GM21390 (cell line): ENCODE data around the gene THOC6.
"Not testable (repeated sequence)": the region's sequence is repeated elsewhere in the genome, so short reads cannot be mapped to it uniquely, and the experiment has no call there.

Experiments
- ATAC-seq: cut with Tn5 transposase; IDR thresholded peaks from one replicate; pipeline ENCODE4 v1.9.1; 2021; ENCODE audit not compliant: unreplicated experiment

The THOC6 gene

DNA sequence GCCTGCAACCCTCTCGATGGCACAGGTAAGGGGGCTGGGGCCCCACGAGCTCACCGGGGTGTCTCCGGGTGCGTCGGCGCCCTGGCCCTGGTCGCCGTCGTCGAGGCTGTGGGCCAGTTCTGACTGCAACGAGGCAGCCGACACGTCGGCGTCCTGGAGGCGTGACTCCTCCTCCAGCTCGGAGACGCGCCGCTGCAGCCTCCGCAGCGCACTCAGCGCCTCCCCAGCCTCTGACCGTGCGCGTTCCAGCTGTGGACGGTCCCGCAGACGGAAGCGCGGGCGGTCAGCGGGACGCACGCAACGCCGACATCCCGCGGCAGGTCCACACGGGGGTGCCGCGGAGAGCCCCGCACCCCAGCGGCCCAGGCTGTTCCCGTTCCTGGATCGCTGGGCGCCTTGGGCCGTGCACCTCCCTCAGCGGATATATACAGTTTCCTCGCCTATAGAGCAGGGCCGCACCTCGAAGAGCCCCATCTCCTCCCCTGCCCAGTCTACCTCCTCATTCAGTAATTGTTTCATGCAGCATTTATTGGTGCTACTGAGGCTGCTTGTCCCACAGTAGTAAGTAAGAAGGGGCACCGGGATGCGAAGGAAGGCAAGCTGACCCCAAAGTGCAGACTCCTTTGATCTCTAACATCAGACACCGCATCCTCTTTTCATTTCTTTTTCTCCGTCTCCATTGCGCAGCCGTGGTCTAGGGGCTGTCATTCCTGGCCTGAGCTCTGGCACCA, 5.8 kb downstream of the THOC6 start:
- ATAC-seq: no peak

DNA sequence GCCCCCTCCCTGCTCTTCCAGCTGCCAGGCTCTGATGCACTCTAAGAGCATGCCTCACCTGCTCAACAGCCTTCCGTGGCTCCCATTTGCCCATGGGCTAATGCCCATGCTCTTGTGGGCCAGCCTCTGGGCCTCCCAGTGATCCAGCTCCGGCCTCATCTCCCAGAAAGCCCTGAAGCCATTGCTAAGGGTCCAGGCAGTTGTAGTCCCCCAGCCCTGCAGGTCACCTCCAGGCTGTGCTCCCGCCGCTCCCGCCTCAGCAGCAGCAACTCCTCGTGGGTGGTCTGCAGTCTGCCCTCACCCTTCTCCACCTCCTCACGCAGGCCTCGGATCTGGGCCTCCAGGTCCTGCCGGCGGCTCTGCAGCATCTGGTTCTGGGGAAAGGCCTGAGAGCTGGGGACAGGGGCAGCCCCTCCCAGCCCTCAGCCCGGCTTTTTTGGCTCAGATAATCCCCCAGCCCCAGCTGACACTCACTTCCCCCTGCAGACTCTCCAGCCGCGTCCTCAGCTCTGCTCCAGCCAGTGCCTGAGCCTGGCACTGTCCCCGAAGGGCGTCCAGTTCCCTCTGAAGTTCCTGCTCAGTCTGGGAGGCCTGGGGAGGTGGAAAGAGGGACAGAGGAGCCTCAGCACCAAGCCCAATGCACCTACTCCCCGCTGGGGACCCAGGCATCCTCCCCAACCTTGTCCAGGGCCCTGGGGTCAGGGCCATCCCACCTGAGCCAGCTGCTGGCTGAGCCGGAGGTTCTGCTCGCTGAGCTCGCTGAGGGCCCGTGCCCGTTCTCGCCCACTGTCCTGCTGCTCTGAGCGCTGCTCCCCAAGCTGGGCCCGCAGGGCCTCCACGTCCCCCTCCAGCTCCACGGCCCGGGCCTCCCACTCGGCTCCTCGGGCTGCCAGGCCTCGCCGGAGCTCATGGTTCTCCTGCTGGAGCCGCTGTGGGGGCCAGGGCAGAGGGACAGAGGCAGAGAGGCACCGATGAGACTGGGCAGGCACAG, 6.7 kb downstream of the THOC6 start:
- no peak for ATAC-seq

DNA sequence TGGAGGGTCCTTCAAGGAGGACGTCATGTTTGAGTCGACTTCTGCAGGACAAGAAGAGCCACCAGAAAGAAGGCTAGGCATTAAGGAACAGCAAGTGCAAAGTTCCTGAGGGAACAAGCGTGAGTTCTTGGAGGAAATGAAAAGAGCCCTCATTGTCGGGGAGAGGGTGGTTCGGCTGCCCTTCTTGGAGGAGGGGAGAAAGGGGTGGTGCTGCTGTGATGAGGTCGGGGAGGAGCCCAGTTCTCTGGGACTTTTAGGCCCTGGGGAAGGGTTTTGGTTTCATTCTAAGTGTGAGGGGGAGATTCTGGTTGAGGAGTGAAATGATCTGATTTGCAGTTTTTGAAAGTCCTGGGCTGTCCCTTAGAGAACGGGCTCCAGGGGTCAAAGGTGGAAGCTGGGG, 8.8 kb downstream of the THOC6 start:
- no peak for ATAC-seq

- no peak for ATAC-seq
Measured at GRCh38 chr16:3035289-3035971, 11.6 kb downstream of the THOC6 start.

DNA sequence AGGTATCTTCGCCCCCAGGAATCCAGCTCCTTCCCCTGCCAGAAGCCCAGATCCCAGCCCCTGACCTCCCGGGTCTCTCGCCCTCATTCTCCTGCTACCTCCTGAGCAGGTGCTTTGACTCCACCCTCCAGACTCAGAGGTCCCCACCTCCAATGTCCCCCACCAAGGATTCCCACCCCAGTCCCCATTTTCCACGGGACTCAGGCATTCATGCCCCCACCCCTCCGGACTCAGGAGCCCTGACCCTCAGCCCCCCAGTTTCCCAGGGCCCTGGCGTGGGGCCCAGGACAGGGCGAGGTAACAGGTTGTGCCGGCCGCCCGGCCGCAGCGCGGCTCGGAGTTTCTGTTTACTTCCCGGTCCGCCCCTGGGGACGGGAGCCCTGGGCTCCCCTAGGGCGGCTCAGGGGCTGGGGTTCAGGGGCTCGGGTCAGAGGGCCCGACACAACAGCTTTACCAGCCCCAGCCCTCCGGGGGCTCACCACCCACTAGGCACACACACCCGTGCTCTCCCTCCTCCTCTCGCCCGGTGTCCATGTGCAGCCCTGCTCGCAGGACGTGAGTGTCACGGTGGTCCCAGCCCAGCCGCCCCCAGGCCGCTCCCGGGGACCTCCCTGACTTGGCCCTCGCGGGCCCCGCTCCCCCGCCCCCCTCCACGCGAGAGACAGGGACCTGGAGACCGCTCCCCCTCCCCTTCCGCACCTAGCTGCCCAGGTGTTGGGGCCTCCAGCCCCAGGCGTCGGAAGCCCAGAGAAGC, 12.3 kb downstream of the THOC6 start:
- no peak for ATAC-seq

- ATAC-seq: no peak
Measured at GRCh38 chr16:3036726-3037315, 13.0 kb downstream of the THOC6 start, which contains the start of gene BICDL2. BICDL2 (minus strand) TSS chr16:3036944; CDS start chr16:3035496, 1,448 bp downstream.

DNA sequence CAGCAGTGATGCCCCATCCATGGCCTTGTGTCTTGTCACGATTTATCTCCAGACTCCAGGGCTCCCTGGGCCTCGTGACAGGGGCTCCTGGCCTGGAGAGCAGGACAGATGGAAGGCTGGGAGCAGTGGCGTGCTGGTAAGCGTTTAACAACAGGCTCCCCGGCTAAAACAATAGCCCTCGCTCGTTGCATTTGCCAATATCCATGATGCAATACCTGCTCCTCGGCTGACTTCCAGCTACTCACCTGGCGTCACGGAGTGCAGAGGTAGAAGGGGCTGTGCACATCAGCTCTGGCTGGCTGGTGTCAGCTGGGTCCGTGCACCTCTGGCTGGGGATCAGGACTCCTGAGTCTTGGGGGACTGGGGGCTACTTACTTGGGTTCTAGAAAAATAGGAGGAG, 14.4 kb downstream of the THOC6 start:
- no peak for ATAC-seq

DNA sequence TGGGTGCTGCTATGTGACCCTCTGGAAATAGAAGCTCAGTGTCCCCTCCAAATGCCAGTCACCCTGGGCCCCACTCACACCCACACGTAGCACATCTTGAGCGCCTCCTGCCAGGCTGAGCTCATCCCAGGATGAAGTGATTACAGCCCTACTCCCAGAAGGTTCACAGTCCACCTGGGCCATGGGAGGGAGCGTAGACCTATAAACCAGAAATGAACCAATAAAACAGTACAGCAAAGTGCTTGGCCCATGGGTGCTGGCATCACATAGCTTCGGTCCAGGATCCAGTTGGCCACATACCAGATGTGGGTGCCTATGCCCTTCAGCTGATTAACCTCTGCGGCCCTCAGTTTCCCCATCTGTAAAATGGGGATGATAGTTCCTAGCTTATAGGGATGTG, 15.1 kb downstream of the THOC6 start:
- ATAC-seq: no peak

DNA sequence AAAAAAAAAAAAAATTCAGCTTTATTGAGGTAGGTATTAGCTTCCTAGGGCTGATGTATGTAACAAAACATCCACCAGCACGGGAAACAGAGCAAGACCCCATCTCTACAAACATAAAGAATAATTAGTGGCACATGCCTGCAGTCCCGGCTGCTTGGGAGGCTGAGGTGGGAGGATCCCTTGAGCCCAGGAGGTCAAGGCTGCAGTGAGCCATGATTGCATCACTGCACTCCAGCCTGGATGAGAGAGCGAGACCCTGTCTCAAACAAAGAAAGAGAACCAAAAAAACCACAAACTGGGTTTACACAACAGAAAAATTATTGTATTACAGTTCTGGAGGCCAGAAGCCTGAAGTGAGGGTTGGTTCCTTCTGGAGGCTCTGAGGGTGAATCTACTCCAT, 18.5 kb downstream of the THOC6 start:
- no peak for ATAC-seq

- no peak for ATAC-seq
Measured at GRCh38 chr16:3044708-3045107, 20.9 kb downstream of the THOC6 start.

DNA sequence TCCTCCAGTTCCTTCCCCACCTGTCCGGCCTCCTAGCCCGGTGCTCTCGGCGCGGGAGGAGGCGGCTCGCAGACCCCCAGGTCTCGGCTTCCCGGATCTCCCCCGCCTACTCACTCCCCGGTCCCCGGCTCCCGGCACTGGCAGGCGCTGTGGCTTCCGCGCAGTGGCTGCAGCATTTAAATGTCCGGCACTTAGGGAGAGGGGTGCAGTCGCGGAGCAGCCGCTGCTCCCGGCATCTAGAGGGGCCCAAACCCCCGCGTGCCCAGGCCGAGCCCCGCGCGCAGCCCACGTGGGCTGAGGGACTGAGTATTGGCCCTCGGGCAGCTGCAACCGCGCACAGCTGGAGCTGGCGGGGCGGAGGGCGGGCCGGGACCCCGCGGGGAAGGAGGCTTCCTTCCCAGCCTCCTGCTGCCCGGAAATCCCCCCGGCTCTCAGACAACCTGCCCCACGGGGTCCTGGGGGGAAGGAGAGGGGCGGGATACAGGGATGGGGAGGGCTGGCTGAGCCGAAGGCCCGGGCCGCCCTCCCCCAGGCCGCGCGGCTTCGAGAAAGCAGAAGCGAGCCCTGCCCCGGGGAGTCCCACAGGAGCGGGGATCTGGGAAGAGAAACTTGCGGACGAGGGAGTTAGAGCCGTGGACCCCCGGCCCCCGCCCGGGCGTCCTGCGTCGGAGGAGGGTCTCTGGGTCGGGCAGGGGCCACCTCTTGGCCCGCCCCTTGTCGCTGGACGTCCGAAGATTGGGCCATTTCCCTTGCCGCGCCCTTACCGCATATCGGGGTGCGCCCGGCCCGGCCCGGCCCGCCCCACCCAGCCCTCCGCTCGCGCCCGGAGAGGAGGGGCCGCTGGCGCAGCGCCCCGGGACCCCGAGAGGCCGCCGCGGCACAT, 22.2 kb downstream of the THOC6 start, which contains the start of gene MMP25:
Gene MMP25 (plus strand): TSS at position 804 of the 883 bp plus-strand sequence. CDS start 357 bp downstream, outside the sequence.
- no peak for ATAC-seq

- no peak for ATAC-seq
Measured at GRCh38 chr16:3046641-3047386, 23.0 kb downstream of the THOC6 start.

DNA sequence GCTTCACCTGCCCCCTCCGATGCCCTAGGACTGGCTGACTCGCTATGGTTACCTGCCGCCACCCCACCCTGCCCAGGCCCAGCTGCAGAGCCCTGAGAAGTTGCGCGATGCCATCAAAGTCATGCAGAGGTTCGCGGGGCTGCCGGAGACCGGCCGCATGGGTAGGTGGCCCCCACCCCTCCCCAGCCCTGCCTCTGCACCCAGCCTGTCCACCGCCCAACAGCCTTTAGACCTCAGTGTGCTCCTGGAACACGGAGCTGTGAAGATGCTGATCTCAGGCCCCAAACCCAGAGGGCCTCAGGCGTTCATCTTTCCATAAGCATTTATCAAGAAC, 23.5 kb downstream of the THOC6 start:
- no peak for ATAC-seq

DNA sequence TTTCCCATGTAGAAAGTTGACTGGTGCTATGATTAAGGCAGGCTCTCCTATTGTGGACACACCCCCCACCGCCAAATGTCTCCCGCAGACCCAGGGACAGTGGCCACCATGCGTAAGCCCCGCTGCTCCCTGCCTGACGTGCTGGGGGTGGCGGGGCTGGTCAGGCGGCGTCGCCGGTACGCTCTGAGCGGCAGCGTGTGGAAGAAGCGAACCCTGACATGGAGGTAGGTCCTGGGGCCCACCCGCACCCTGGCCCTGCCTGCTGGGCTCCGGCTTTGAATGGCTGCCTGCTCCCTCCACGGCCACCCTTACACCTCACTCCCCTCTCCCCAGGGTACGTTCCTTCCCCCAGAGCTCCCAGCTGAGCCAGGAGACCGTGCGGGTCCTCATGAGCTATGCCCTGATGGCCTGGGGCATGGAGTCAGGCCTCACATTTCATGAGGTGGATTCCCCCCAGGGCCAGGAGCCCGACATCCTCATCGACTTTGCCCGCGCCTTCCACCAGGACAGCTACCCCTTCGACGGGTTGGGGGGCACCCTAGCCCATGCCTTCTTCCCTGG, 26.2 kb downstream of the THOC6 start:
- ATAC-seq: no peak

DNA sequence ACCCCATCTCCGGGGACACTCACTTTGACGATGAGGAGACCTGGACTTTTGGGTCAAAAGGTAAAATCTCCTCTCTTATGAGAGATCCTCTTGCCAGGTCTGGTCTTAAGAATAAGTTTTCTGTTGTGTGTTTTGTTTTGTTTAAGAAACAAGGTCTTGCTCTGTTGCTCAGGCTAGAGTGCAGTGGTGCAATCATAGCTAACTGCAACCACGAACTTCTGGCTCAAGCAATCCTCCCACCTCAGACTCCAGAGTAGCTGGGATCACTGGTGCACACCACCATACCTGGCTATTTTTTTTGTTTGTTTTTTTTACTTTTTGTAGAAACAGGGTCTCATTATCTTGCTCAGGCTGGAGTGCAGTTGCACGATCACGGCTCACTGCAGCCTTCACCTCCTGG, 26.7 kb downstream of the THOC6 start:
- ATAC-seq: no peak

- ATAC-seq: no peak
Measured at GRCh38 chr16:3051009-3051408, 27.2 kb downstream of the THOC6 start.

DNA sequence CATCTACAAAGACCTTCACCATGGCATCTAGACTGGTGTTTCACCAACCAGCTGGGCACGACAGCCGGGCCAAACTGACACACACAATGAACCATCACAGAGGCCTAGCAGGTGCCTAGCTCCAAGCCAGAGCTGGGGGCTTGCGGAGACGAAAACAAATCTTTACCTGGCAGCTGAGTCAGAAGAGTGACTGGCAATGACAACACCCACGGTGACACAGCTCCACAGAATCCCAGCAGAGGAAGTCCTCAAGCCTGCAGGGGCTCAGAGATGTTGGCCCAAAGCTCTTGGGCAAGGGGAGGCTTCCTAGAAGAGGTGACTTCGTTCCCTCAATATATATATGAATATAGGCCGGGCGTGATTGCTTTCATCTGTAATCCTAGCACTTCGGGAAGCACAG, 27.7 kb downstream of the THOC6 start:
- ATAC-seq: no peak

DNA sequence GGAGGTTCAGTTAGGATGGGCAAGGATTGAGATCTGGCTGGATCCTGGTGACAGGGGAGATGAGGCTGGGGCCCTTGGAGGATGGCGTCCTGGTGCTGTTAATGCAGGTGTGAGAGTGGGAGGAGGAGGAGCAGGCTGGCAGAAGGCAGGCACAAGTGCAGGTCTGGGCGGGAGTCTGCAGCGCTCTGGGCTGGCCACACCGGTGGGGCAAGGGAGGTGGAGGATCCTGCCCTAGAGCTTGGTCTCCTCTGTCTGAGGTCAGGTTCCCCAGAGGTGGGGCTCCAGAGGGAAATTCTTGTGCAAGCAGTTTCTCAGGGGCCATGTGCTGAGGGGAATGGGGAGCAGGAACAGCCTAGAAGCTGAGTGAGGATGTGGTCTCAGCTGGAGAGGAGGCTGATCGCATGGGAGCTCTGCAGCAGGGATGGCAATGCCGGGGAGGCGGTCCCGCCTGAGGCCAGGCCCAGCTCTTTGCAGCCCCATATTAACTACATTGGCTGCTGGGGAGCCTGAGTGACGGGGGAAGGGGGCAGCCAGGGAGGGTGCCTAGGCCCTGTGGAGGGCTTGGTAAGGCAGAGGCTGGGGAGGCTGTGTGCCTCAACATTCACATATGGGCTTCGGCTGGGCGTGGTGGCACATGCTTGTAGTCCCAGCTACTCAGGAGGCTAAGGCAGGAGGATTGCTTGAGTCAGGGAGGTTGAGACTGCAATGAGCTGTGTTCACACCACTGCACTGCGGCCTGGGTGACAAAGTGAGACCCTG, 28.9 kb downstream of the THOC6 start:
- ATAC-seq: not testable (repeated sequence)
